ENCODE measurements around the gene FNIP1.
"Not testable (repeated sequence)": the region's sequence is repeated elsewhere in the genome, so short reads cannot be mapped to it uniquely, and the experiment has no call there.

The FNIP1 gene

DNA sequence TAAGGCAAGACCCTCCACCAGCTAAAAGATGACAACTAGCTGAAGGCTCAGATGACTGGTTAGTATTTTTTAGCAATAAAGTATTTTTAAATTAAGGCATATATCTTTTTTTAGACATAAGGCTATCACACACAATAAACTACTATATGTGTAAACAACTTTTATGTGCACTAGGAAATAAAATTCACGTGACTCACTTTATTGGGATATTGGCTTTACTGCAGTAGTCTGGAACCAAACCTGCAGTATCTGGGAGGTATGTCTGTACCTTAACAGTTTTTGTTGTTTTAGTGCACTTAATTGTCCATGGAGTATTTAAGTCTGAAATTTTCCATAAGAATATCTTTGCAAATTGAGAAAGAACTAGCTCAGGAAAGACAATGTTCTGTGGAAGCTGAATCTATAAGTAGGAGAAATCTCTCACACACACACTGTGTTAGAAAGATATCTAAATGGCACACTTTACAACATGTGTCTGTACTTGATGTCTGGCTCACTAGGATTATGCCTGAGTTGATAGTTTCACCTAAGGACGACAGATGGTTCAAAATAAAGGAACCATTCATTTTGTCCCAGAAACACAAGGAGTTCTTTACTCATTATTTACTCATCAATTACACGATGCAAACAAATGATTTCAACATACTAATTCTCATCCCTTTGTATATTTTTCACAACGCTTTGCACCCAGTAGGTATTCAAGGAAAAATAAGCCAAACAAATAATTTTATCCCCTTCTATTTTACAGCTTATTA lies 166.4 kb downstream of the FNIP1 start:
- DNase-seq (ENCODE audit: extremely low read depth, low read depth) = no peak

DNA sequence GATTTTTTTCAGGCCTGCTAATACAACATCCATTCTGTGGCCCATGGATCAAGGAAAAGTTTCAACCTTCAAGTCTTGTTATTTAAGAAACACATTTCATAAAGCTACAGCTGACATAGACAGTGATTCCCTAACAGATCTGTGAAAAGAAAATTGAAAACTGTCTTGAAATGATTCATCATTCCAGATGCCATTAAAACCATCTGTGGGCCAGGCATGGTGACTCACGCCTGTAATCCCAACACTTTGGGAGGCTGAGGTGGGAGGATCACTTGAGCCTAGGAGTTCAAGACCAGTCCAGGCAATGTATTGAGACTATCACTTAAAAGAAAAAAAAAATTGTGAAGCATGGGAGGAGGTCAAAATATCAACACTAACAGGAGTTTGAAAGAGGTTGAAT lies 167.8 kb downstream of the FNIP1 start:
- TF ChIP-seq, protein P1, sequence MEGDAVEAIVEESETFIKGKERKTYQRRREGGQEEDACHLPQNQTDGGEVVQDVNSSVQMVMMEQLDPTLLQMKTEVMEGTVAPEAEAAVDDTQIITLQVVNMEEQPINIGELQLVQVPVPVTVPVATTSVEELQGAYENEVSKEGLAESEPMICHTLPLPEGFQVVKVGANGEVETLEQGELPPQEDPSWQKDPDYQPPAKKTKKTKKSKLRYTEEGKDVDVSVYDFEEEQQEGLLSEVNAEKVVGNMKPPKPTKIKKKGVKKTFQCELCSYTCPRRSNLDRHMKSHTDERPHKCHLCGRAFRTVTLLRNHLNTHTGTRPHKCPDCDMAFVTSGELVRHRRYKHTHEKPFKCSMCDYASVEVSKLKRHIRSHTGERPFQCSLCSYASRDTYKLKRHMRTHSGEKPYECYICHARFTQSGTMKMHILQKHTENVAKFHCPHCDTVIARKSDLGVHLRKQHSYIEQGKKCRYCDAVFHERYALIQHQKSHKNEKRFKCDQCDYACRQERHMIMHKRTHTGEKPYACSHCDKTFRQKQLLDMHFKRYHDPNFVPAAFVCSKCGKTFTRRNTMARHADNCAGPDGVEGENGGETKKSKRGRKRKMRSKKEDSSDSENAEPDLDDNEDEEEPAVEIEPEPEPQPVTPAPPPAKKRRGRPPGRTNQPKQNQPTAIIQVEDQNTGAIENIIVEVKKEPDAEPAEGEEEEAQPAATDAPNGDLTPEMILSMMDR (IDR thresholded peaks at IDR 0.05; ENCODE audit: low read depth, low read length) = no peak
- no peak for DNase-seq (ENCODE audit: extremely low read depth, low read depth)

More for the DNA sequence above, 166.4 kb downstream of the FNIP1 start:
- TF ChIP-seq, protein P1 (IDR thresholded peaks at IDR 0.05; ENCODE audit: low read depth, low read length) = no peak

DNA sequence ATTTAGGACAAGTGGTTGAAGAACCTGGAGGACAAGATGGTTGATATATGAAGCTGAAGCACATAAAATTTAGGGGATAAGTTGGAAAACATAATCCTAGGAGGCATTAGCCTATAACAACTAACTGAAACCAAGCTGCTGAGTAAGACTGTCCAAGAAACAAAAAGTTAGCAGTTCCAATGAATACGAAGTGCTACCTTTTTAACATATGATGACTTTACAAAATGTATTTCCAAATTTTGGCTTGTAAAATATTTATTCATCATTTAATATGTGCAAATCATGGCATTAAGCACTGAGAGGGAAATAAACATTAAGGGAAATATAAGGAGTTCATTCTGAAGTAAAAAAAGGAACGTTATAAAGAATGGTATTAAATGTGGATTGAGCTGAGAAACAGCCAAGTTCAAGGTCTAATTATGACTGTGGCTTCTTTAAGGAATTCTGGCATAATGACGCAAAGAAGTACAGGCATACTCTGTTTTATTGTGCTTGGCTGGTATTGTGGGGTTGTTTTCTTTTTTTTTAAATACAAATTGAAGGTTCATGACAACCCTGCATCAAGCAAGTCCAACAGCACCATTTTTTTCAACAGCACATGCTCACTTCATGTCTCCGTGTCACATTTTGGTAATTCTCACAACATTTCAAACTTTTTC lies 169.5 kb downstream of the FNIP1 start:
- TF ChIP-seq, protein P1 (IDR thresholded peaks at IDR 0.05; ENCODE audit: low read depth, low read length) = no peak
- DNase-seq (ENCODE audit: extremely low read depth, low read depth) = no peak

GRCh38 chr5:131622633-131623032 lies 174.2 kb downstream of the FNIP1 start:
- TF ChIP-seq, protein P1 (IDR thresholded peaks at IDR 0.05; ENCODE audit: low read depth, low read length) = no peak
- no peak for DNase-seq (ENCODE audit: extremely low read depth, low read depth)

DNA sequence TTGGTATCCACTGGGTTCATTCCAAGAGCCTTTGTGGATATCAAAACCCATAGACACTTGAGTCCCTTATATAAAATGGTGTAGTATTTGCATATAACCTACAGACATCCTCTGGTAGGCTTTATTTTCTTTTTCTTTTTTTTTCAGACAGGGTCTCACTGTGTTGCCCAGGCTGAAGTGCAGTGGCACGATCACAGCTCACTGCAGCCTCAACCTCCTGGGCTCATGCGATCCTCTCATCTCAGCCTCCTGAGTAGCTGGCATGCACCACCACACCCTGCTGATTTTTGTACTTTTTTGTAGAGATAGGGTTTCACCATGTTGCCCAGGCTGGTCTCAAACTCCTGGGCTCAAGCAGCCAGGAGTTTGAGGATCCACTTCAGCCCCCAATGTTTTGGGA lies 175.7 kb downstream of the FNIP1 start:
- not testable (repeated sequence) for DNase-seq (ENCODE audit: extremely low read depth, low read depth)

- no peak for DNase-seq (ENCODE audit: extremely low read depth, low read depth)
- TF ChIP-seq, protein P1 (IDR thresholded peaks at IDR 0.05; ENCODE audit: low read depth, low read length) = no peak
Measured at GRCh38 chr5:131619102-131619501, 177.7 kb downstream of the FNIP1 start.

GRCh38 chr5:131617140-131617822 lies 179.5 kb downstream of the FNIP1 start:
- TF ChIP-seq, protein P1 (IDR thresholded peaks at IDR 0.05; ENCODE audit: low read depth, low read length) = no peak
- DNase-seq (ENCODE audit: extremely low read depth, low read depth) = no peak
